PFSK-1 (cell line): ENCODE data around the gene POLR3H.

Experiments used
- FOXP2 ChIP-seq: optimal IDR thresholded peaks from 2 replicates; pipeline ENCODE3; 2011; ENCODE audit warnings: borderline replicate concordance, control low read depth, inconsistent platforms; ENCODE audit not compliant: insufficient read depth; ENCODE audit errors: extremely low read length, extremely low read depth
- POLR2AphosphoS5 ChIP-seq: IDR thresholded peaks from 2 replicates; pipeline ENCODE4 v1.6.1; 2012; ENCODE audit warnings: low read depth, mild to moderate bottlenecking, control low read depth, low read length, moderate library complexity
- SIN3A ChIP-seq: IDR thresholded peaks from 2 replicates; pipeline ENCODE4 v1.6.1; 2012; ENCODE audit warnings: mild to moderate bottlenecking, low read length, moderate library complexity, borderline replicate concordance; ENCODE audit not compliant: insufficient read depth
- TF ChIP-seq, protein P1 (sequence below), 2 experiments: IDR thresholded peaks; 2 replicates each; pipeline versions ENCODE4 v1.6.1 to v1.8.0; 2011 to 2012; ENCODE audit warnings: low read depth in 2 of 2, low read length in 2 of 2, control low read depth in 1 of 2, inconsistent platforms in 1 of 2, mild to moderate bottlenecking in 1 of 2, moderate library complexity in 1 of 2; ENCODE audit not compliant: insufficient read depth in 1 of 2

DNA sequence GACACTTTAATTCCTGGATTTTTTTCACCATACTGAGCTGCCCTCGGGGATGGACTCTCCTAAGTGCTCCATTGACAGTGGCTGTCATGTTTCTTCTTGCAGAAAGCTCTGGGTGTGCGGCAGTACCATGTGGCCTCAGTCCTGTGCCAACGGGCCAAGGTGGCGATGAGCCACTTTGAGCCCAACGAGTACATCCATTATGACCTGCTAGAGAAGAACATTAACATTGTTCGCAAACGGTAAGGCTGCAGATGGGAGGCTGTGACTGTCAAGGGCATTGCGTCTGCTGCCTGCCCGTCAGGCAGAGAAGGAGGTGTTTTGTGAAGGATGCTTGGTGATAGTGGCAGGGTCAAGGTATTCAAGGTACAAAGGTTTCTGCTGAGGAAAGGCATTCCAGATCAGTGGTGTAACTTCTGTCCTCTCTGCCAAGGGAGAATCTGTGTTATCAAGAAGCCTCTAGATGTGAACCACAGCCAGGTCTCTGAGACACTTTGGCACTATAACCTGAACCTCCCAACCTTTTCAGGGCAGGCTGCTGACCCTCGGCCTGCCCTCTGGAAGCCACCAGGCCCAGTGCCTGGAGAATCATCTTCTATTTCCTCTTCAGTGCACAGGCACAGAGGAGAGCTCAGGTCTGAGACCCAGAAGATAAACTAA, 44.5 kb downstream of the POLR3H start:
- TF ChIP-seq POLR2AphosphoS5 = no peak
- no peak for TF ChIP-seq FOXP2
- TF ChIP-seq, protein P1, sequence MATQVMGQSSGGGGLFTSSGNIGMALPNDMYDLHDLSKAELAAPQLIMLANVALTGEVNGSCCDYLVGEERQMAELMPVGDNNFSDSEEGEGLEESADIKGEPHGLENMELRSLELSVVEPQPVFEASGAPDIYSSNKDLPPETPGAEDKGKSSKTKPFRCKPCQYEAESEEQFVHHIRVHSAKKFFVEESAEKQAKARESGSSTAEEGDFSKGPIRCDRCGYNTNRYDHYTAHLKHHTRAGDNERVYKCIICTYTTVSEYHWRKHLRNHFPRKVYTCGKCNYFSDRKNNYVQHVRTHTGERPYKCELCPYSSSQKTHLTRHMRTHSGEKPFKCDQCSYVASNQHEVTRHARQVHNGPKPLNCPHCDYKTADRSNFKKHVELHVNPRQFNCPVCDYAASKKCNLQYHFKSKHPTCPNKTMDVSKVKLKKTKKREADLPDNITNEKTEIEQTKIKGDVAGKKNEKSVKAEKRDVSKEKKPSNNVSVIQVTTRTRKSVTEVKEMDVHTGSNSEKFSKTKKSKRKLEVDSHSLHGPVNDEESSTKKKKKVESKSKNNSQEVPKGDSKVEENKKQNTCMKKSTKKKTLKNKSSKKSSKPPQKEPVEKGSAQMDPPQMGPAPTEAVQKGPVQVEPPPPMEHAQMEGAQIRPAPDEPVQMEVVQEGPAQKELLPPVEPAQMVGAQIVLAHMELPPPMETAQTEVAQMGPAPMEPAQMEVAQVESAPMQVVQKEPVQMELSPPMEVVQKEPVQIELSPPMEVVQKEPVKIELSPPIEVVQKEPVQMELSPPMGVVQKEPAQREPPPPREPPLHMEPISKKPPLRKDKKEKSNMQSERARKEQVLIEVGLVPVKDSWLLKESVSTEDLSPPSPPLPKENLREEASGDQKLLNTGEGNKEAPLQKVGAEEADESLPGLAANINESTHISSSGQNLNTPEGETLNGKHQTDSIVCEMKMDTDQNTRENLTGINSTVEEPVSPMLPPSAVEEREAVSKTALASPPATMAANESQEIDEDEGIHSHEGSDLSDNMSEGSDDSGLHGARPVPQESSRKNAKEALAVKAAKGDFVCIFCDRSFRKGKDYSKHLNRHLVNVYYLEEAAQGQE (IDR thresholded peaks at IDR 0.05; ENCODE audit: insufficient read depth in 1 of 2, low read depth in 2 of 2, low read length in 2 of 2) = no peak
- TF ChIP-seq SIN3A = no peak
